Omental fat pad (tissue), 4 donors: ENCODE data around the gene KHDC4. TPM values are rescaled to one million over a fixed set of nuclear protein-coding genes. Genes with fewer than 3 reads are reported as not detected.

ENCODE experiments used
- ATAC-seq: fragments of 150-250 bp; one replicate; pipeline ENCODE4 v1.9.1; 2016; ENCODE audit warnings: mild to moderate bottlenecking, moderate library complexity; ENCODE audit not compliant: low FRiP score
- DNase-seq: peaks from one replicate; pipeline ENCODE4 v3.0.0-alpha.2; 2019; ENCODE audit warnings: low spot score
- total RNA-seq, 4 donors: library from RNA; depleted of rRNA; stranded (reverse); fragments of >200 nt; gene quantifications; one replicate each; pipeline ENCODE4 v1.1.0, GENCODE V29; 2016
- TF ChIP-seq, protein P1 (sequence below), 3 donors: fragments of 450-650 bp; IDR thresholded peaks; one replicate each; pipeline ENCODE4 v1.5.1; 2016 to 2017; ENCODE audit warnings: antibody characterized with exemption in 3 of 3, mild to moderate bottlenecking in 3 of 3, moderate library complexity in 2 of 3

KHDC4 gene
- total RNA-seq, 4 donors from 2014 or later = 28.8 to 54.2 (median 42.7) TPM

DNA sequence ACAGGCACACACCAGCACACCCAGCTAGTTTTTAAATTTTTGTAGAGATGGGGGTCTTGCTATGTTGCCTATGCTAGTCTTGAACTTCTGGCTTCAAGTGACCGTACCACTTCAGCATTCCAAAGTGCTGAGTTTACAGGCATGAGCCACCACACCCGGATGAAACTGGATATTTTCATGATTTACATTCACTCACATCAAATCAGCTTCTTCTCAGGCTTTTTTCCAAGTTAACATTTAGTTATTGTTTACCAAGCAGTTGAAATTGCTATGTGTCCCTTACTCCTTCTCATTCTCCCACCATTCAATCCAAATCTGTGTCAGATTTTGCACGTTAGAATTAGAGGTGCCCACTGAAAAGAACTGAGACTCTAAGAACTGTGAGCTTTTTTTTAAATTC is 41.4 kb downstream of the KHDC4 start:
- DNase-seq (no peak), ATAC-seq (no peak)
- TF ChIP-seq, protein P1, sequence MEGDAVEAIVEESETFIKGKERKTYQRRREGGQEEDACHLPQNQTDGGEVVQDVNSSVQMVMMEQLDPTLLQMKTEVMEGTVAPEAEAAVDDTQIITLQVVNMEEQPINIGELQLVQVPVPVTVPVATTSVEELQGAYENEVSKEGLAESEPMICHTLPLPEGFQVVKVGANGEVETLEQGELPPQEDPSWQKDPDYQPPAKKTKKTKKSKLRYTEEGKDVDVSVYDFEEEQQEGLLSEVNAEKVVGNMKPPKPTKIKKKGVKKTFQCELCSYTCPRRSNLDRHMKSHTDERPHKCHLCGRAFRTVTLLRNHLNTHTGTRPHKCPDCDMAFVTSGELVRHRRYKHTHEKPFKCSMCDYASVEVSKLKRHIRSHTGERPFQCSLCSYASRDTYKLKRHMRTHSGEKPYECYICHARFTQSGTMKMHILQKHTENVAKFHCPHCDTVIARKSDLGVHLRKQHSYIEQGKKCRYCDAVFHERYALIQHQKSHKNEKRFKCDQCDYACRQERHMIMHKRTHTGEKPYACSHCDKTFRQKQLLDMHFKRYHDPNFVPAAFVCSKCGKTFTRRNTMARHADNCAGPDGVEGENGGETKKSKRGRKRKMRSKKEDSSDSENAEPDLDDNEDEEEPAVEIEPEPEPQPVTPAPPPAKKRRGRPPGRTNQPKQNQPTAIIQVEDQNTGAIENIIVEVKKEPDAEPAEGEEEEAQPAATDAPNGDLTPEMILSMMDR (IDR thresholded peaks at IDR 0.05) = no peak

DNA sequence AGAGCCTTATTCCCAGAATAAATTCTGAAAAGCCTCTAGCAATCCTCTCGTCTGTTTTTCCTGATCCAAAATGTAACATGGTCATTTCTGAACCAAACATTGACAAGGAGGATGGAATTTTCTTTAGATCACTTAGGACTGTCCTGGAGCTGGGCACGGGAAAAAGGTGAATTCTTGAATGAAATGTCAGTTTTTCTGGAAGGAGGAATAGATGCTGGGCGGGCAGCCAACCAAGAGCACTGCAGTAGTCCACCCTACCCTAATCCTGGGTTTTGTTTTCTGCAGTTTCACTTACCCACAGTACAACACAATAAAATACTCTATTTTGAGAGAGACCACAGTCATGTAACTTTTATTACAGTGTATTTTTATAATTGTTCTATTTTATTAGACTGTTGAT is 44.0 kb downstream of the KHDC4 start:
- ATAC-seq (no peak), DNase-seq (no peak)
- TF ChIP-seq, protein P1 (IDR thresholded peaks at IDR 0.05) = no peak

DNA sequence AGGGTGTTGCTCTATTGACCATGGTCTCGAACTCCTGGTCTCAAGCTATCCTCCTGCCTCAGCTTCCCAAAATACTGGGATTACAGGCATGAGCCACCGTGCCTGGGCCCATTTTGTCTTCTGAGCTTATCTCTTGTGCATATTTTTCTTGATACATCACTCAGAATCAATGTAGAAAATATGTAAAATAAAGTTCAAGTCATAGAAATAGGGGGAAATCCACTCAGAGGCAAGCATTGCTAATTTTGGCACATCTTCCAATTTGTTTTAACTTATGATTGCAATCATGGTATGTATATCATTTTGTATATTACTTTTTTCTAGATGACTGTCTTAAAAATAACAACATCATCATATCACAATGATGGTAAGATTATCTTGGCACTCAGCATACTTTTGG is 44.6 kb downstream of the KHDC4 start:
- DNase-seq (no peak), ATAC-seq (no peak)
- TF ChIP-seq, protein P1 (IDR thresholded peaks at IDR 0.05) = no peak

DNA sequence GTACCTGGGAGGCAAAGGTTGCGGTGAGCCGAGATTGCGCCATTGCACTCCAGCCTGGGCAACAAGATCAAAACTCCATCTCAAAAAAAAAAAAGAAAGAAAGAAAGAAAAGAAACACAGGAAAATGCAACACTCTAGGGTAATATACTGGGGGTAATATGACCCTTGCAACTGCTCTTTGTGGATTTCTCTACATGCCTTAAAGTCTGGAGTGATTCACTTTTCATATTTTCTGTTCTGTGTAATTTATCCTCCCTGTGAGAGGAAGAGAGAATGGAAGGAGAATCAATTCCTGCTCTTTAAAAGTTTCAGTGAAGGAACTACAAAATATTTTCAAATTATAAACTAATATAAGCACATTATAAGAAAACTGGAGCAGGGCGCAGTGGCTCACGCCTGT is 45.7 kb downstream of the KHDC4 start:
- DNase-seq (no peak), ATAC-seq (no peak)
- TF ChIP-seq, protein P1 (IDR thresholded peaks at IDR 0.05) = no peak

DNA sequence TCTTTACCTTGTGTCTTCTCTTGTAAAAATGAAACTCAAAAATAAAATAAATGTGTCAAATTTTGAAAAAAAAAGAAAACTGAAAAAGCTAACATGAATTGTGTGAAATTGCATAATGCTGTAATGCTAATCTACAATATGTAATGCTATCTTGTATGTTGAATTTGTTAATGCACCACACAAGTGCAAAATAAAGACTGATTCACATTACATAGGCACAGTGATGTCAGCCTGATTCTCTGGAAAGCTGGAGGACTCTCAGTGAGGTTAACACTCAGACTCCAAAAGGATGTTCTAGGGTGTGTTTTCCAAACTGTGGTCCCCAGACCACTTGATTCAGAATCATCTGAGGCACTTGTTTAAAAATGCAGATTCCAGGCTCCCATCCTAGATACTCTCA is 49.2 kb downstream of the KHDC4 start:
- no peak for ATAC-seq
- DNase-seq = no peak

DNA sequence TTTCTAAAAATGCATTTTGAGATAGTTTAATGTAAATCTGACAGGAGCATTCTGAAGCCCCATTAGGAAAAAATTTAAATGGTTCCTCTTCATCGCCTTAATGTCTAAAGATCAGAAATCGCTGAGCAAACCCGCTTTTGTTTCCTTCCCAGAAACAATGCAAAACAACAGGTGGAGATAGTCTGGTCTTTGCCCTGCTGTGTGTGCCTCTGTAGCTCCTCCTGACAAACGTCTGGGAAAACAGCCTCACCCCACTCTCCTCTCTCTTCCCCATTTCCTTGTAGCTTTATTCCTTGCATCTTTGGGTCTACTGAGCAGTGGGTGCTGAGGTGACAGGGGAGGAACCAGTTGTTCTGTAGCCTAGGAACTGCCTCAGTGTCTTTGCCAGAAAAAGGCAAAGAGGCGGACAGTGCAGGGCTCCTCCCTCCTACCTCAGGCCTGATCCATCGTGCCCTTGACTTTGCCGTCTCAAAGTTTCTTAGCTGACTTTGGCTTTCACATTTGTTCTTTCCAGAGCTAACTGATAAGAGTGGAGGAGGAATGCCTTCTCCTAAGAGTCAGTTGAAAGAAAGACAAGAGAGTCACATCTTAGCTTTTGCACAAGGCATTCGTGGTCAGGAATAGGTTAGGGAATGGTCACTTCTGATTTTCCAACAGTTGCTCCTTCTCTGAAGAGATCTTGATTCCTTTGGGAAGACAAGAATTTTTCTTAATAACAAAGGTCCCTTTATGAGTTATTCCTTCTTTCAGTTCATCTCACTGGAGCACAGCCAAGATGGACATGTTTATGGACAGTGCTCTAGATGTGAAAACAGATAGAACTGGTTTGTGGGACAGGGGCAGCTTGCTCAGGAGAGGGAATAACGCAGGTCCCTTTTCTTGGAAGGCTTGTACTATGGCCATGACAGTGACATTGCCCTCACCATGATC is 49.9 kb downstream of the KHDC4 start:
- DNase-seq (no peak), ATAC-seq (no peak)
- TF ChIP-seq, protein P1 (IDR thresholded peaks at IDR 0.05) = no peak

More for the DNA sequence above, 49.2 kb downstream of the KHDC4 start:
- TF ChIP-seq, protein P1 (IDR thresholded peaks at IDR 0.05) = no peak

DNA sequence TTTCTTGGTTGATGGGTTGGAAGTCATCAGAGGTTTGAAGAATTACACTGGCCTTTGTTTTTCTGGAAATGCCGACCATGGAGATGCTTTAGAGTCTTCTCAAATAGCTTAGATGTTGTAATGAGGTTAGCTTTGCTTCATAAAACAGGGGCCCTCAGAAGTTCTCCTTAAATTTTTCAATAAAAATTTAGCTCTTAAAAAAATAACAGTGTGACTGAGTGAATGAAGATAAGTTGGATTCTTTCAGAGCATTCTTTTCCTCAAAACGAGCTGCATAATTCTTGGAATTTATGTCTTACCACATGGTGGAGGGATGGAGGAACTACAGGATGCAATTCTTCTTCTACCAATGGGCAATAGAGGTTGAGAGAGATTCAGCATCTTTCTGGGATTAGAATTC is 51.4 kb downstream of the KHDC4 start:
- ATAC-seq (no peak), DNase-seq (no peak)
- TF ChIP-seq, protein P1 (IDR thresholded peaks at IDR 0.05) = no peak
